Osteocyte (in vitro differentiated cells): ENCODE results near the gene ZHX3. TPM values are rescaled to one million over a fixed set of nuclear protein-coding genes. Genes with fewer than 3 reads are reported as not detected.

Experiments
- DNase-seq: peaks from one replicate; pipeline ENCODE4 v3.0.0; 2021; ENCODE audit warnings: mixed read lengths; ENCODE audit not compliant: unreplicated experiment; ENCODE audit errors: extremely low spot score
- H3K27ac Mint-ChIP-seq: one replicate; pipeline ENCODE4 v1.8.0; 2021; ENCODE audit warnings: mild to moderate bottlenecking, mixed read lengths; ENCODE audit not compliant: unreplicated experiment
- H3K27me3 Mint-ChIP-seq: one replicate; pipeline ENCODE4 v1.8.0; 2021; ENCODE audit warnings: mixed read lengths; ENCODE audit not compliant: unreplicated experiment
- H3K36me3 Mint-ChIP-seq: one replicate; pipeline ENCODE4 v1.8.0; 2021; ENCODE audit warnings: mixed read lengths; ENCODE audit not compliant: unreplicated experiment
- H3K4me1 Mint-ChIP-seq: one replicate; pipeline ENCODE4 v1.8.0; 2021; ENCODE audit warnings: mixed read lengths; ENCODE audit not compliant: unreplicated experiment
- H3K4me3 Mint-ChIP-seq: one replicate; pipeline ENCODE4 v1.8.0; 2021; ENCODE audit warnings: mild to moderate bottlenecking, moderate library complexity, mixed read lengths; ENCODE audit not compliant: unreplicated experiment
- H3K9me3 Mint-ChIP-seq: one replicate; pipeline ENCODE4 v1.8.0; 2021; ENCODE audit warnings: mixed read lengths; ENCODE audit not compliant: unreplicated experiment
- CTCF ChIP-seq: fragments of 200-600 bp; sonication (generic); IDR thresholded peaks from 2 replicates; pipeline ENCODE4 v1.5.0; 2021; ENCODE audit warnings: antibody characterized with exemption, mild to moderate bottlenecking, moderate library complexity
- total RNA-seq: library from RNA; stranded (reverse); gene quantifications from 2 replicates; pipeline ENCODE4 v1.2.1, GENCODE V29; 2021

The ZHX3 gene
- total RNA-seq, 1 donor from 2014 or later: 44.5 TPM

GRCh38 chr20:41185013-41185757 lies 132.3 kb downstream of the ZHX3 start:
- H3K9me3 Mint-ChIP-seq: peaks cover 19% of the 10 kb centered on the region
- H3K4me3 Mint-ChIP-seq: no peak overlapping the region
- no peaks in the 10 kb centered on the region for H3K27me3 Mint-ChIP-seq
- DNase-seq: peak; percentile 73
- peaks cover 20% of the 10 kb centered on the region for H3K36me3 Mint-ChIP-seq
- no peak for TF ChIP-seq CTCF
- H3K4me1 Mint-ChIP-seq: peaks cover 2% of the 10 kb centered on the region
- no peak overlapping the region for H3K27ac Mint-ChIP-seq

DNA sequence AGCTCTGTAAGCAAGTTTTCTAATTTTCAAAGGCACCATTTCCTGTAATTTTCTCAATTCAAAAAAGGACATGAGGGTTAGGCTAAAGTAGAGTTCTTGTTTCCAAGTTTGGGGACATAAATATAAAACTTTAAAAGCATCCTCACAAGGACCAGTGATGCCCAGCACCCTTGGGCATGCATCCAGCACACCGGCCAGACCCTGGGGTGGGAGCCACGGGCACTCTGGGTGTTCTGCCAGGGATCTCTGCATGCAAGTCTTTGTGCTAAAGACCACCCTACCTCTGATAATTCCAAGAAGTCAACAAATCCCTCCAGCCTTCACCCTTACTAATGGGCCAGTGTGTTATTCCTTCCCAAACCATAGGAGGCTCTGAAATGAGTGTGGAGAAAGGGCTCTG lies 133.7 kb downstream of the ZHX3 start:
- H3K9me3 Mint-ChIP-seq: peaks cover 7% of the 10 kb centered on the region
- H3K27ac Mint-ChIP-seq: no peak overlapping the region
- H3K27me3 Mint-ChIP-seq: no peaks in the 10 kb centered on the region
- H3K4me1 Mint-ChIP-seq: peaks cover 10% of the 10 kb centered on the region
- TF ChIP-seq CTCF: no peak
- no peak overlapping the region for H3K4me3 Mint-ChIP-seq
- no peak for DNase-seq
- peaks cover 12% of the 10 kb centered on the region for H3K36me3 Mint-ChIP-seq

DNA sequence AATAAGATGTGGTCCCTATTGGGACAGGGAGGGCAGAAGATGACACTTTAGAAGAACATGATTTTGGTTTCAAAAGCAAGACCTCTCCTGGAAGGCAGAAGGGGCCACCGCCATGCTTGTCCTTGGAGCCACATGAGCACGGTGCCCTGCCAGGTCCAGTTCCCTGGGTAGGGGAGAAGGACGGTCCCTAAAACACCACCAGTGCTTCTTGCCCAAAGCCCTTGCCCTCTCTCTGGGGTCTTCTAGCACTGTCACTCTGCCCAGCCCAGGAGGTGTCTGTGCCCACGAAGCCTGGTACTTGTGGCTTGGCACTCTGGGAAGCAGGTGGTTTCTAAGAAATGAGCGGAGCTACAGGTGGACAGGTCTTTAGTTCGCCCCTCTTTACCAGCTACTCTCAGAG lies 134.1 kb downstream of the ZHX3 start:
- Mint-ChIP-seq H3K36me3 (peaks cover 10% of the 10 kb centered on the region), H3K9me3 (peaks cover 4% of the 10 kb centered on the region), H3K27ac (no peak overlapping the region), H3K4me1 (peaks cover 14% of the 10 kb centered on the region), H3K4me3 (no peak overlapping the region), H3K27me3 (no peaks in the 10 kb centered on the region)
- DNase-seq: peak; percentile 77
- no peak for TF ChIP-seq CTCF

- H3K4me3 Mint-ChIP-seq: no peak overlapping the region
- TF ChIP-seq CTCF: no peak
- DNase-seq: peak; percentile 64
- H3K4me1 Mint-ChIP-seq: peaks cover 23% of the 10 kb centered on the region
- H3K27me3 Mint-ChIP-seq: no peaks in the 10 kb centered on the region
- H3K9me3 Mint-ChIP-seq: peaks cover 3% of the 10 kb centered on the region
- peaks cover 13% of the 10 kb centered on the region for H3K36me3 Mint-ChIP-seq
- H3K27ac Mint-ChIP-seq: no peak overlapping the region
Observed at GRCh38 chr20:41182296-41183212, 135.0 kb downstream of the ZHX3 start.

- no peaks in the 10 kb centered on the region for H3K9me3 Mint-ChIP-seq
- no peak overlapping the region for H3K4me3 Mint-ChIP-seq
- no peak for TF ChIP-seq CTCF
- peaks cover 15% of the 10 kb centered on the region for H3K36me3 Mint-ChIP-seq
- no peaks in the 10 kb centered on the region for H3K27me3 Mint-ChIP-seq
- peak; percentile 49 for DNase-seq
- peaks cover 33% of the 10 kb centered on the region for H3K4me1 Mint-ChIP-seq
- no peak overlapping the region for H3K27ac Mint-ChIP-seq
Observed at GRCh38 chr20:41181567-41181966, 136.0 kb downstream of the ZHX3 start.
